HepG2 (cell line): ENCODE data around the gene OR10P1. TPM values are rescaled to one million over a fixed set of nuclear protein-coding genes. Genes with fewer than 3 reads are reported as not detected.

Experiments
- ATAC-seq: fragments of 200-7000 bp; cut with Tn5 transposase; 3 replicates; pipeline ENCODE4 v1.9.1; 2020; ENCODE audit warnings: mild to moderate bottlenecking, moderate library complexity
- BruUV-seq: library from RNA; stranded (reverse); fragments of 400-500 nt; replicated peaks from 2 replicates; lab custom pipeline; 2021; lab: Mats Ljungman, UMichigan
- CTCF ChIA-PET: fragments of 300-600 bp; formaldehyde crosslinking; extraction: SDS; loops from one replicate; lab custom pipeline; 2021; ENCODE audit warnings: low total read pairs, inconsistent platforms, low intra/inter-chr PET ratio; lab: Yijun Ruan, JAX
- POLR2A ChIA-PET: fragments of 350-600 bp; sonication (Branson Sonifier 250); formaldehyde crosslinking; loops from one replicate; lab custom pipeline; 2020; ENCODE audit warnings: antibody characterized with exemption, inconsistent platforms; lab: Yijun Ruan, JAX
- DNase-seq: peaks from one replicate; pipeline ENCODE4 v3.0.0-alpha.2; 2015; ENCODE audit warnings: low spot score
- FAIRE-seq: peaks from 3 replicates; lab custom pipeline; 2011; peaks lifted over from hg19 to GRCh38; lab: Jason Lieb, UNC
- H2AFZ ChIP-seq: one replicate; pipeline ENCODE4 v1.6.1; 2011; ENCODE audit warnings: low read length, inconsistent platforms
- H3K27ac ChIP-seq: fragments of 300-600 bp; 3 replicates; pipeline ENCODE4 v1.8.0; 2011; ENCODE audit warnings: mixed run types, mild to moderate bottlenecking, mixed read lengths, low read length, inconsistent platforms; ENCODE audit not compliant: insufficient read depth; ENCODE audit errors: extremely low read length
- H3K27me3 ChIP-seq, 2 experiments: fragments of 200-600 bp in 1 of 2; 2 replicates in 1 of 2; 3 replicates in 1 of 2; pipeline versions ENCODE4 v1.6.0 to v1.8.0; 2011; ENCODE audit warnings: low read length in 2 of 2, mild to moderate bottlenecking in 2 of 2, moderate library complexity in 2 of 2, inconsistent platforms in 1 of 2; ENCODE audit not compliant: insufficient read depth in 2 of 2, control insufficient read depth in 1 of 2
- H3K36me3 ChIP-seq, 2 experiments: fragments of 200-600 bp in 1 of 2; replicated peaks in 1 of 2; 2 replicates in 1 of 2; 3 replicates in 1 of 2; pipeline versions ENCODE4 v1.5.1 to v1.8.0; 2011; ENCODE audit warnings: low read length in 2 of 2, inconsistent platforms in 1 of 2; ENCODE audit not compliant: insufficient read depth in 2 of 2, control insufficient read depth in 1 of 2
- H3K4me1 ChIP-seq: 2 replicates; pipeline ENCODE4 v1.5.1; 2012; ENCODE audit warnings: low read length, inconsistent platforms; ENCODE audit not compliant: insufficient read depth
- H3K4me2 ChIP-seq: 2 replicates; pipeline ENCODE4 v1.6.0; 2011; ENCODE audit warnings: low read depth, low read length, inconsistent platforms
- H3K4me3 ChIP-seq, 3 experiments: fragments of 200-600 bp in 1 of 3; sonication (generic), shearing (Covaris generic) in 1 of 3; replicated peaks in 1 of 3; 2 replicates each; pipeline ENCODE4 v1.5.1; 2011 to 2016; ENCODE audit warnings: low read length in 3 of 3, inconsistent platforms in 2 of 3, low read depth in 2 of 3, mild to moderate bottlenecking in 2 of 3, control low read depth in 1 of 3, mixed read lengths in 1 of 3; ENCODE audit not compliant: insufficient read depth in 1 of 3
- H3K79me2 ChIP-seq: one replicate; pipeline ENCODE4 v1.6.1; 2011; ENCODE audit warnings: low read length, inconsistent platforms; ENCODE audit not compliant: insufficient read depth
- H3K9ac ChIP-seq: 2 replicates; pipeline ENCODE4 v1.6.0; 2011; ENCODE audit warnings: mild to moderate bottlenecking, low read depth, low read length, inconsistent platforms; ENCODE audit not compliant: insufficient read depth
- H3K9me3 ChIP-seq: 2 replicates; pipeline ENCODE4 v1.5.1; 2012; ENCODE audit warnings: mild to moderate bottlenecking, low read length
- H4K20me1 ChIP-seq: 2 replicates; pipeline ENCODE4 v1.6.0; 2011; ENCODE audit warnings: inconsistent platforms, mild to moderate bottlenecking, low read length, moderate library complexity; ENCODE audit not compliant: insufficient read depth
- CEBPB ChIP-seq: IDR thresholded peaks from 2 replicates; pipeline ENCODE4 v1.6.1; 2011; ENCODE audit warnings: low read depth, low read length, improper control_type of control experiment, borderline replicate concordance
- HNF1B ChIP-seq: sonication (generic); formaldehyde crosslinking; IDR thresholded peaks from 2 replicates; pipeline ENCODE4 v1.5.1; 2020; ENCODE audit warnings: mild to moderate bottlenecking, moderate library complexity, missing genetic modification reagents
- KLF13 ChIP-seq: sonication (generic); formaldehyde crosslinking; IDR thresholded peaks from 2 replicates; pipeline ENCODE4 v1.4.0; 2020; ENCODE audit warnings: mild to moderate bottlenecking, missing genetic modification reagents
- RFX5 ChIP-seq: IDR thresholded peaks from 2 replicates; pipeline ENCODE4 v1.6.1; 2011; ENCODE audit warnings: low read depth, low read length, improper control_type of control experiment
- THAP8 ChIP-seq: sonication (generic); formaldehyde crosslinking; IDR thresholded peaks from 2 replicates; pipeline ENCODE4 v1.5.1; 2020; ENCODE audit warnings: missing genetic modification reagents, mild to moderate bottlenecking, borderline replicate concordance
- TP53 ChIP-seq: sonication (generic); formaldehyde crosslinking; conservative IDR thresholded peaks from 2 replicates; pipeline ENCODE4 v1.4.0; 2020; ENCODE audit warnings: missing genetic modification reagents
- ZBTB20 ChIP-seq: sonication (generic); formaldehyde crosslinking; IDR thresholded peaks from 2 replicates; pipeline ENCODE4 v1.8.1; 2023; ENCODE audit warnings: missing genetic modification reagents, low read depth, mild to moderate bottlenecking, borderline replicate concordance
- ZNF563 ChIP-seq: sonication (generic); formaldehyde crosslinking; IDR thresholded peaks from 2 replicates; pipeline ENCODE4 v1.8.0; 2022; ENCODE audit warnings: mild to moderate bottlenecking, moderate library complexity, missing genetic modification reagents
- WGBS: methylation state at CpG from one replicate; pipeline ENCODE4 v1.1.6; 2017; ENCODE audit warnings: low lambda C conversion rate; 5-methylcytosine and 5-hydroxymethylcytosine counted together
- in situ Hi-C: cut with HindIII; loops from 2 replicates; pipeline ENCODE4 v1.10.0; 2017; ENCODE audit warnings: low pct_unique_long_range_greater_than_20kb; ENCODE audit not compliant: extremely low pct_ligation_motif_present
- intact Hi-C: fragments of 100-400 bp; cut with micrococcal nuclease; formaldehyde crosslinking; loops from one replicate; pipeline ENCODE4 v1.10.0; 2022; ENCODE audit not compliant: unreplicated experiment
- polyA plus RNA-seq, 8 experiments: library from polyadenylated mRNA; depleted of rRNA in 3 of 8; stranded (reverse) in 7 of 8; unstranded in 1 of 8; fragments of >200 nt; fragmentation: Illumina TruSeq in 4 of 8; extraction: Trizol in 4 of 8; gene quantifications; 2 replicates each; pipeline versions ENCODE4 v1.2.1 to v1.2.3, GENCODE V29; 2011 to 2016; ENCODE audit warnings: low read depth in 4 of 8, missing spikeins in 1 of 8, mixed read lengths in 1 of 8; ENCODE audit not compliant: insufficient read depth in 1 of 8
- total RNA-seq, 5 experiments: library from RNA; depleted of rRNA; stranded (reverse); fragments of >200 nt; fragmentation: Illumina TruSeq; extraction: Trizol; gene quantifications; 2 replicates each; pipeline ENCODE4 v1.2.3, GENCODE V29; 2016; ENCODE audit warnings: low read depth in 1 of 5
- TF ChIP-seq, protein P1 (sequence below): sonication (generic); formaldehyde crosslinking; IDR thresholded peaks from 2 replicates; pipeline ENCODE4 v1.5.0; 2020; ENCODE audit warnings: mild to moderate bottlenecking, missing genetic modification reagents
- TF ChIP-seq, protein P2 (sequence below): sonication (generic); formaldehyde crosslinking; IDR thresholded peaks from 2 replicates; pipeline ENCODE4 v1.5.0; 2020; ENCODE audit warnings: mild to moderate bottlenecking, low read depth, missing genetic modification reagents, borderline replicate concordance
- TF ChIP-seq, protein P3 (sequence below): sonication (generic); formaldehyde crosslinking; conservative IDR thresholded peaks from 2 replicates; pipeline ENCODE4 v1.4.0; 2020; ENCODE audit warnings: missing genetic modification reagents
- TF ChIP-seq, protein P4 (sequence below): sonication (generic); formaldehyde crosslinking; conservative IDR thresholded peaks from 2 replicates; pipeline ENCODE4 v1.4.0; 2020; ENCODE audit warnings: mild to moderate bottlenecking, missing genetic modification reagents, moderate library complexity

OR10P1 gene
- total and polyA plus RNA-seq, 2 of the 13 experiments (the other 11 are each of a cell fraction or from before 2014, with no cell fraction given): not detected

- TF ChIP-seq, protein P1, sequence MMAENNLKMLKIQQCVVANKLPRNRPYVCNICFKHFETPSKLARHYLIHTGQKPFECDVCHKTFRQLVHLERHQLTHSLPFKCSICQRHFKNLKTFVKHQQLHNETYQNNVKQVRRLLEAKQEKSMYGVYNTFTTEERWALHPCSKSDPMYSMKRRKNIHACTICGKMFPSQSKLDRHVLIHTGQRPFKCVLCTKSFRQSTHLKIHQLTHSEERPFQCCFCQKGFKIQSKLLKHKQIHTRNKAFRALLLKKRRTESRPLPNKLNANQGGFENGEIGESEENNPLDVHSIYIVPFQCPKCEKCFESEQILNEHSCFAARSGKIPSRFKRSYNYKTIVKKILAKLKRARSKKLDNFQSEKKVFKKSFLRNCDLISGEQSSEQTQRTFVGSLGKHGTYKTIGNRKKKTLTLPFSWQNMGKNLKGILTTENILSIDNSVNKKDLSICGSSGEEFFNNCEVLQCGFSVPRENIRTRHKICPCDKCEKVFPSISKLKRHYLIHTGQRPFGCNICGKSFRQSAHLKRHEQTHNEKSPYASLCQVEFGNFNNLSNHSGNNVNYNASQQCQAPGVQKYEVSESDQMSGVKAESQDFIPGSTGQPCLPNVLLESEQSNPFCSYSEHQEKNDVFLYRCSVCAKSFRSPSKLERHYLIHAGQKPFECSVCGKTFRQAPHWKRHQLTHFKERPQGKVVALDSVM: no peak
- TF ChIP-seq, protein P2, sequence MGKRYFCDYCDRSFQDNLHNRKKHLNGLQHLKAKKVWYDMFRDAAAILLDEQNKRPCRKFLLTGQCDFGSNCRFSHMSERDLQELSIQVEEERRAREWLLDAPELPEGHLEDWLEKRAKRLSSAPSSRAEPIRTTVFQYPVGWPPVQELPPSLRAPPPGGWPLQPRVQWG (CRISPR knock-in tag): no peak
- no peak for TF ChIP-seq THAP8 (CRISPR knock-in tag)
- TF ChIP-seq ZNF563: no peak
These were observed 39.0 kb downstream of the OR10P1 start (continued) for GRCh38 chr12:55675666-55676065.

DNA sequence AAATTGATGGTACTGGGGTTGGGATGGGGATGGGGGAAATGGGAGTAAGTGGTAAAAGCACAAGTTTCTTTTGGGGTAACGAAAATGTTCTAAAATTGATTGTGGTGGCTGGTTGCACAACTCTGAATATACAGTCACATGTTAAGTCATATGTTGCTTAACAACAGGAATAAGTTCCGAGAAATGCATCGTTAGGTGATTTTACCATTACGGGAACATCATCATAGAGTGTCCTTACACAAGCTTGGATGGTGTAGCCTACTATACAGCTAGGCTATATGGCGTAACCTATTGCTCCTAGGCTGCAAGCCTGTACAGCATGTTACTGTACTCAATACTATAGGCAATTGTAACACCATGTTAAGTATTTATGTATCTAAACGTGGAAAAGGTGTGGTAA is 40.0 kb downstream of the OR10P1 start:
- Histone ChIP-seq H3K36me3 (no peaks in the 10 kb centered on the region), H3K4me1 (peaks cover 8% of the 10 kb centered on the region; the same call in 1 of the 2 replicates), H4K20me1 (no peaks in the 10 kb centered on the region), H3K79me2 (no peaks in the 10 kb centered on the region), H2AFZ (no peak overlapping the region), H3K27ac (no peak overlapping the region), H3K27me3 (no peaks in the 10 kb centered on the region; a peak in 2 of 5 replicates), H3K4me3 (no peak overlapping the region), H3K9ac (no peak overlapping the region), H3K9me3 (no peaks in the 10 kb centered on the region), H3K4me2 (no peak overlapping the region)
- 61% methylated on average over 6 of the region's 6 CpGs for WGBS
- intact Hi-C loops (no loop called here), in situ Hi-C loops (no loop called here)
- no TSS peak for BruUV-seq
- CTCF ChIA-PET: no interaction called here
- no peak for ATAC-seq
- POLR2A ChIA-PET: no interaction called here
- DNase-seq: no peak
- TF ChIP-seq KLF13 (CRISPR knock-in tag): no peak
- no peak for TF ChIP-seq HNF1B (CRISPR knock-in tag)
- TF ChIP-seq ZBTB20 (CRISPR knock-in tag): no peak
- no peak for TF ChIP-seq RFX5
- TF ChIP-seq, protein P3, sequence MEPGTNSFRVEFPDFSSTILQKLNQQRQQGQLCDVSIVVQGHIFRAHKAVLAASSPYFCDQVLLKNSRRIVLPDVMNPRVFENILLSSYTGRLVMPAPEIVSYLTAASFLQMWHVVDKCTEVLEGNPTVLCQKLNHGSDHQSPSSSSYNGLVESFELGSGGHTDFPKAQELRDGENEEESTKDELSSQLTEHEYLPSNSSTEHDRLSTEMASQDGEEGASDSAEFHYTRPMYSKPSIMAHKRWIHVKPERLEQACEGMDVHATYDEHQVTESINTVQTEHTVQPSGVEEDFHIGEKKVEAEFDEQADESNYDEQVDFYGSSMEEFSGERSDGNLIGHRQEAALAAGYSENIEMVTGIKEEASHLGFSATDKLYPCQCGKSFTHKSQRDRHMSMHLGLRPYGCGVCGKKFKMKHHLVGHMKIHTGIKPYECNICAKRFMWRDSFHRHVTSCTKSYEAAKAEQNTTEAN: no peak
- TF ChIP-seq, protein P4, sequence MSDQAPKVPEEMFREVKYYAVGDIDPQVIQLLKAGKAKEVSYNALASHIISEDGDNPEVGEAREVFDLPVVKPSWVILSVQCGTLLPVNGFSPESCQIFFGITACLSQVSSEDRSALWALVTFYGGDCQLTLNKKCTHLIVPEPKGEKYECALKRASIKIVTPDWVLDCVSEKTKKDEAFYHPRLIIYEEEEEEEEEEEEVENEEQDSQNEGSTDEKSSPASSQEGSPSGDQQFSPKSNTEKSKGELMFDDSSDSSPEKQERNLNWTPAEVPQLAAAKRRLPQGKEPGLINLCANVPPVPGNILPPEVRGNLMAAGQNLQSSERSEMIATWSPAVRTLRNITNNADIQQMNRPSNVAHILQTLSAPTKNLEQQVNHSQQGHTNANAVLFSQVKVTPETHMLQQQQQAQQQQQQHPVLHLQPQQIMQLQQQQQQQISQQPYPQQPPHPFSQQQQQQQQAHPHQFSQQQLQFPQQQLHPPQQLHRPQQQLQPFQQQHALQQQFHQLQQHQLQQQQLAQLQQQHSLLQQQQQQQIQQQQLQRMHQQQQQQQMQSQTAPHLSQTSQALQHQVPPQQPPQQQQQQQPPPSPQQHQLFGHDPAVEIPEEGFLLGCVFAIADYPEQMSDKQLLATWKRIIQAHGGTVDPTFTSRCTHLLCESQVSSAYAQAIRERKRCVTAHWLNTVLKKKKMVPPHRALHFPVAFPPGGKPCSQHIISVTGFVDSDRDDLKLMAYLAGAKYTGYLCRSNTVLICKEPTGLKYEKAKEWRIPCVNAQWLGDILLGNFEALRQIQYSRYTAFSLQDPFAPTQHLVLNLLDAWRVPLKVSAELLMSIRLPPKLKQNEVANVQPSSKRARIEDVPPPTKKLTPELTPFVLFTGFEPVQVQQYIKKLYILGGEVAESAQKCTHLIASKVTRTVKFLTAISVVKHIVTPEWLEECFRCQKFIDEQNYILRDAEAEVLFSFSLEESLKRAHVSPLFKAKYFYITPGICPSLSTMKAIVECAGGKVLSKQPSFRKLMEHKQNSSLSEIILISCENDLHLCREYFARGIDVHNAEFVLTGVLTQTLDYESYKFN (CRISPR knock-in tag): no peak
- no peak for TF ChIP-seq TP53 (CRISPR knock-in tag)
- peak; percentile 37; the same call in 1 of the 2 replicates for TF ChIP-seq CEBPB
- FAIRE-seq: no peak
